HG03097 (cell line): ENCODE measurements around the gene KHDRBS2.

ENCODE experiments used
- ATAC-seq: cut with Tn5 transposase; IDR thresholded peaks from one replicate; pipeline ENCODE4 v1.9.1; 2021; ENCODE audit not compliant: unreplicated experiment, low FRiP score

The KHDRBS2 gene

GRCh38 chr6:61649845-61650244 lies 636.2 kb downstream of the KHDRBS2 start:
- no peak for ATAC-seq

- no peak for ATAC-seq
Measured at GRCh38 chr6:61640463-61640862, 645.6 kb downstream of the KHDRBS2 start.
